Stomach (tissue), 4 donors: Measurements from ENCODE around the gene ASCL2.

Source experiments
- POLR2A ChIP-seq, 4 donors: fragments of 450-650 bp; IDR thresholded peaks; one replicate each; pipeline ENCODE4 v1.6.1; 2016; ENCODE audit warnings: antibody characterized with exemption in 4 of 4, control low read depth in 2 of 4, mild to moderate bottlenecking in 1 of 4, moderate library complexity in 1 of 4
- POLR2AphosphoS5 ChIP-seq, 3 donors: sonication (generic); formaldehyde crosslinking; IDR thresholded peaks; one replicate each; pipeline ENCODE4 v1.6.1; 2016; ENCODE audit warnings: antibody characterized with exemption in 3 of 3
- TF ChIP-seq, protein P1 (sequence below), 7 experiments: fragments of 450-650 bp in 4 of 7; fragments of 200-600 bp in 3 of 7; sonication (generic) in 3 of 7; IDR thresholded peaks; one replicate each; pipeline ENCODE4 v1.5.1; 2016 to 2019; ENCODE audit warnings: antibody characterized with exemption in 7 of 7, control low read depth in 2 of 7, mild to moderate bottlenecking in 1 of 7

DNA sequence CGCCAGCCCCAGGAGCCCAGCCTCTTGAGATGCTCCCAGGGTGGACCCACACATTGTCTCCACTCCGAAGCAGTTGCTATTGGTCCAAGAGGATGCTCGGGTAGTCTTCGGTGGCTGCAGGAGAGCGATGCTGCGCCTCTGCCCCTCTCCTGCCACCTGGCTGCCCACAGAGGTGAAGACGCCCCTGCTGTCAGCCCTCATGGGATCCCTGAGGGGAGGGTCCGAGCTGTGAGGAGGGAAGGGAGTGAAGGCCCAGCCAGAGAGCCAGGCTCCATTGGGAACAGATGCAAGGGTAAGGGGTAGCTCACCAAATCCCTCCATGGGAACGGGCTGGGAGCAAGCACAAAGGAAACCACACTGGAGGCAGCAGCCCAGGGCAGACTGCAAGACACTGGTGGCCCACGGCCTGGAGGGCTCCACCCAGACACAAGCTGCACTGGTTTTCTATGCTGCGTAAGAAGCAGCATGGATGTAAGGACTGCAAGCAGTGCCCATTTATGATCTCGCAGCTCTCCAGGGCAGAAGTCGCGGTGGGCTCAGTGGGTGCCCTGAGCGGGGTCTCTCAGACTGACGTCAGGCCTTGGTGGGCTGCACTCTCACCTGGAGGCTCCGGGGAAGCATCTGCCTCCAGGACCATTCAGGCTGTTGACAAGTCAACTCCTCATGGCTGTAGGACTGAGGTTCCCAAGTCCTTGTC, 47.1 kb upstream of the ASCL2 start:
- TF ChIP-seq, protein P1, sequence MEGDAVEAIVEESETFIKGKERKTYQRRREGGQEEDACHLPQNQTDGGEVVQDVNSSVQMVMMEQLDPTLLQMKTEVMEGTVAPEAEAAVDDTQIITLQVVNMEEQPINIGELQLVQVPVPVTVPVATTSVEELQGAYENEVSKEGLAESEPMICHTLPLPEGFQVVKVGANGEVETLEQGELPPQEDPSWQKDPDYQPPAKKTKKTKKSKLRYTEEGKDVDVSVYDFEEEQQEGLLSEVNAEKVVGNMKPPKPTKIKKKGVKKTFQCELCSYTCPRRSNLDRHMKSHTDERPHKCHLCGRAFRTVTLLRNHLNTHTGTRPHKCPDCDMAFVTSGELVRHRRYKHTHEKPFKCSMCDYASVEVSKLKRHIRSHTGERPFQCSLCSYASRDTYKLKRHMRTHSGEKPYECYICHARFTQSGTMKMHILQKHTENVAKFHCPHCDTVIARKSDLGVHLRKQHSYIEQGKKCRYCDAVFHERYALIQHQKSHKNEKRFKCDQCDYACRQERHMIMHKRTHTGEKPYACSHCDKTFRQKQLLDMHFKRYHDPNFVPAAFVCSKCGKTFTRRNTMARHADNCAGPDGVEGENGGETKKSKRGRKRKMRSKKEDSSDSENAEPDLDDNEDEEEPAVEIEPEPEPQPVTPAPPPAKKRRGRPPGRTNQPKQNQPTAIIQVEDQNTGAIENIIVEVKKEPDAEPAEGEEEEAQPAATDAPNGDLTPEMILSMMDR (IDR thresholded peaks at IDR 0.05), result no peak
- TF ChIP-seq POLR2AphosphoS5 (IDR thresholded peaks at IDR 0.05), result no peak
- no peak for TF ChIP-seq POLR2A (IDR thresholded peaks at IDR 0.05)
